SKM-1 treated with dmso at 0.1 percent for 144 hours (cell line): ENCODE results near the gene TMEM125.

Experiments
- DNase-seq: peaks from one replicate; lab custom pipeline; 2025; ENCODE audit not compliant: unreplicated experiment; lab: John Stamatoyannopoulos, UW

The TMEM125 gene

DNA sequence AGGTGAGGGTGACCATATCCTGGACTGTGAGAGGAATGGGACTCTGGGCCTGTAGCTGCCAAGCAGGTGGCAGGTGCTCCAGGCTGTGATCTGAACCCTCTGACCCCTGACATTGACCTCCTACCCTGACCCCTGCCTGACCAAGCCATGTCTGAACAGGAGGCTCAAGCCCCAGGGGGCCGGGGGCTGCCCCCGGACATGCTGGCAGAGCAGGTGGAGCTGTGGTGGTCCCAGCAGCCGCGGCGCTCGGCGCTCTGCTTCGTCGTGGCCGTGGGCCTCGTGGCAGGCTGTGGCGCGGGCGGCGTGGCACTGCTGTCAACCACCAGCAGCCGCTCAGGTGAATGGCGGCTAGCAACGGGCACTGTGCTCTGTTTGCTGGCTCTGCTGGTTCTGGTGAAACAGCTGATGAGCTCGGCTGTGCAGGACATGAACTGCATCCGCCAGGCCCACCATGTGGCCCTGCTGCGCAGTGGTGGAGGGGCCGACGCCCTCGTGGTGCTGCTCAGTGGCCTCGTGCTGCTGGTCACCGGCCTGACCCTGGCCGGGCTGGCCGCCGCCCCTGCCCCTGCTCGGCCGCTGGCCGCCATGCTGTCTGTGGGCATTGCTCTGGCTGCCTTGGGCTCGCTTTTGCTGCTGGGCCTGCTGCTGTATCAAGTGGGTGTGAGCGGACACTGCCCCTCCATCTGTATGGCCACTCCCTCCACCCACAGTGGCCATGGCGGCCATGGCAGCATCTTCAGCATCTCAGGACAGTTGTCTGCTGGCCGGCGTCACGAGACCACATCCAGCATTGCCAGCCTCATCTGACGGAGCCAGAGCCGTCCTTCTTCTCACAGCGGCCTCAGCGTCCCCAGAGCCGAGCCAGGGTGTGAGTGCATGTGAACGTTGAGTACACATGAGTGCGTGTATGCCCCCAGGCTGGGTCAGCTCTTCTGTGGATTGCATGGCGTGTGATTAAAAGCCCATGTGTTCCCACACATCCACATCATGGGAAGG, 3.1 kb downstream of the TMEM125 start:
- no peak for DNase-seq

- DNase-seq, result no peak
These were observed 3.9 kb downstream of the TMEM125 start for GRCh38 chr1:43273708-43274107.

DNA sequence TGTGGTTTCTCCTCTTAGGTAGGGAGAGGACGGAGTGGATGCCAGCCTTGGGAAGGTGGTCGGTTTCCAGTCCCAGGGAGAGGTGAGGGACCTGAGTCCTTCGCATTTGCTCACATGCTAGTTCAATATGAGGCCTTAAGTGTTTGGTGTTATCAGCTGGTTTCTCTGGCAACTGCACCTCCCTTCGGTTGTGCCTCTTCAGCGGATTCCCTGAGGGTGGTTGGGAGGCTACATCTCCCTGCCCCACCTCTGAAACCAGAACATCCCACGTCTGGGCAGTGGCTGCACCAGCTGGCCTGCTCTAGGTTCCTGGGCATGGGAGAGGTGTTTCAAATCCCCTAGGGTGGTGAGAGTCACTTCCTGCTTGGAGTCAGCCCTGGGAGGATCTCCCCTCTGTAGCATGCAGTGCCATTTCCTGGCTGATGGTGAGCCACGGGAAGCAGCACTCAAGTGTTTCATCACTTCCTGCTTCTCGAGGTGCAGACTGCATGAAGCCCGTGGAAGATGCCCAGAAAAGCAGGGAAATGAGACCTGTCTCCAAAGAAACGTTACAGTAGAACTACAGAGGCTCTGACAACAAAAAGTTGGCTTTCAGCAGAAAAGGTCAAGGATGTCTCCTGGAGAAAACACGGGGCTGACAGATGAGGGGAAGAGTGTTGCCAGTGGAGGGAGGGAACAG, 4.5 kb downstream of the TMEM125 start:
- peak; percentile 70 for DNase-seq

DNA sequence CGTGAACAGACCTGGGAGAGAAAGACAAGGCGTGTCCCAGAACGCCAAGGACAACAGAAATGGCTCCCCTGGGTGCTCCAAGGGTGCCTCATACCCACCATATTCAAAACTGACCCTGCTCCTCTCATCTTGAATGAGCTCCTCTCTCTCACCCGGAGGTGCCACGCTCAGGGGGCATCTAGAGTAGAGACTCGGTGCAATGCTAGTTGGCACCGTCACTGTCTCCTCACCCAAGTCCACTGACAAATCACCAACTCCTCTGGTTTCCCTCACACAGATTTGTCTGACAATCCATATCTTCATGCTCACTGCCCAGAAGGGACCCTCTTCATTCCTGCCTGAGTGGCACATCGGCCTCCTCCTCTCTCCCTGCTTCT, 5.0 kb downstream of the TMEM125 start:
- no peak for DNase-seq

DNA sequence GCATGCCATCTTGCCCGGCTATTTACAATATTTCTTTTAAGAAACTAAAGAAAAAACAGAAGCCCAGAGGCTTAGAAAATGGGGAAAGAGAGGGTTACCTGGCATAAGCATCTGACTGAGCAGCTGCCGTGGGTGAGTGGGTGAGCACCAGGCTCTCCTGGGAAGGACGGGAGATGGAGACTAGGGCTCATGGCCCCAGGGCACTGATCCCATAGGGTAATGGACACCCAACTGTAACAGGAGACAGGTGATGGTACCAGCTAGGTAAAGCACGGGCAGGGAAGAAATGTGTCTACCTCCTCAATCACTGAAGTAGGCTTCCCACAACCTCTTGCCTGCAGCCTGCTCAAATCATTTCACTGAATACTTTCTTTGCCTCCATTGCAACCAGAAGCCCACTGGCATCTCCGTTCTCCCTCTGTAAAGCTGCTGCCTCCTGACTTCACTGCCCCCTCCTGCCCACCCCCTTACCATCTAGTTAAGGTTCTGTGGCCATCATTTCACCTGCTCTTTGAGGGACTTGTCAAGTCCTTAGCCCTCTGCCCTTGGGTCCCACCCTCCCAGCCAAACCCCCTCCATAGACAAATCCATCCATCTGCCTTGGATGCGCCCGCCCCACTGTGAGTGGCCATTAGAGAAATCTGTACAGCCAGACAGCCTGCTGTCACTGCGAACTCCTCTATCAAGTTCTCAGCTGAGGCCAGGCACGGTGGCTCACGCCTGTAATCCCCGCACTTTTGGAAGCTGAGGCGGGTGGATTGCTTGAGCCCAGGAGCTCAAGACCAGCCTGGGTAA, 6.2 kb downstream of the TMEM125 start:
- DNase-seq, result no peak

DNA sequence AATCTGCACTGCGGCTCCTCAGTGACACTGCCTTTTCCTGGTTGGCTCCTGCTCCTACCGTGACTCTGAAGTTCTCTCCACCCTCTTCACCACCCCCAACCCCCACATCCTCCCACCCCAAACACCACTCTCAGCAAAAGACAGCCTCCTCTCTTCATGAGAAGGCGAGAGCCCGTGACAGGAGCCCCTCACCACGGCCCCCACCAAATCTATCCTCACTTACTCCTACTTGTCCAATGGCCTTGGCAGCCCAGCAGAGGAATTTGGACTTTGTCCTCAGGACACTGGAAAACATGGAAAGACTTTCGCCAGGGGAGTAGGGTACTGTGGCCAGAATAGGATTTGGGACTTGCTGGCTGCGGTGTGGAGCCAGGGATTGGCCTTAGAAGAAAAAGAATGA, 6.9 kb downstream of the TMEM125 start:
- DNase-seq, result no peak

DNA sequence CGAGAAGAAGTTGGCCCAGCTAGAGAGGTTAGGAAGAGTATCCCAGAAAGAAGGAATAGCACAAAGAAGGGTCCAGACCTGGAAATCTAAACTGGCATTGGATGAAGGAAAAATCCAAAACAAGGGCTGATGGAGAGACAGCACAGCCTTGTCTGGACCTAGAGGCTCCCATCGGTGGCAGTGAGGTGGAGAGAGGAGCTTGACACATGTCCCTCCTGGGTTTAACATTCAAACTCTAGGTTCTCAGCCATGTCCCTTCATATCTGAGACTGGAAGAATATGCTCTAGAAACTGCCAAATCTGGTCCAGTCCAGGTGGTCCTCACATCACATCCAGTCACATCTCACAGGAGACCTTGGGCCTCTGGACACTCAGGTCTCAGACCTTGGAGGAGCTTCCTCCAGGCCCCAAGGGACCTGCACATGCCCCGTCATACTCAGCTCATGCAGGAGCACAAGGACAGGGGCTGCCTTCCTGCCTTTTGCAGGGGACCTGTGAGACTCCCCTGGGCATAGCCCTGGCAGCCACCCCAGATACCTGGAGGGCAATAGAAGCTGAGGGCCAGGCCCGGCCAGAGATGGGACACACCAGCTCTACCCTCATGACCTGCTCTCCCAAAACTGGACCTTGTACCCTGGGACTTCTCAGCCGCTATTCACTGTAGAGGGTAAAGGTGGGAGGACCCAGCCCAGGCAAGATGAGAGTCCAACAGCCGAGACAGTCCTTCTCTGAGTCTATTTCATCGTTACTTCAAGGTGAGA, 7.5 kb downstream of the TMEM125 start:
- no peak for DNase-seq

- no peak for DNase-seq
These were observed 9.4 kb downstream of the TMEM125 start for GRCh38 chr1:43279161-43279560.

DNA sequence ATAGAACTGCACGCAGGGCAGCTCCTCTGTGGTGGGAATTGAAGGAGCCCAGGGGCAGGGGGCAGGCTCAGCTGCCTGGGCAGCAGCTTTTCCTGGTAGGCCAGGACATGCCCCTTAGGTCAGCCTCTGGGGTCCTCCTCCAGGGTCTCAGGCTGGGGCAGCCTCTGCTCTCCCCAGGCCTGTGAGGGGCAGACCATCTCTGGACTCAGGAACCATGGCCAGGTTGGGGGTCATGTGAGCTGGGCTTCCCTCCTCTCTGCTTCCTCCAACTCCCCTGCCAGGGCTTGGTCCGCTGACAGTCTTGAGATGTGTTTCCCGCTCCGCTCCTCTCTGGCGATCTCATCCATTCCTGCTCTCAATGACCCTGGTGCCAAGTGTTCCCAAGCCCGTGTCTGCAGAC, 9.9 kb downstream of the TMEM125 start:
- no peak for DNase-seq

DNA sequence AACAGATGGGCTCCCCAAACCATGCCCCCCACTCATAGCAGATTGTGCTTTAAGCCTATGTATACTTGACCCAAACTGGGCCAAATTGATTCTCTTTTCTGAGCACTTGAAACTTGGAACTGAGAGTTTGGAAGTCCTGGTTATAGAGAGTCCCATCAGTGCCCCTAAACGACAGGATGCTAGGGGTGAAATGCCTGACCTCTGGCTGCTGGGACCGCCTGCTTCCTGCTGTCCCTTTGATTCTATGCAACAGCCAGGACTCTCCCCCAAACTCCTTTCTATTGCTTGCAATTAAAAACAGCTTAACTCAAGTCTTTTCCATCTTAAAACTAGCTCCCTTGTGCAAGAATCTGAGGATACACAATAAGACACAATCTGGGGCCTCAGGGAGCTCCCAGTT, 10.9 kb downstream of the TMEM125 start:
- DNase-seq, result no peak

GRCh38 chr1:43282220-43283195, 12.7 kb downstream of the TMEM125 start:
- no peak for DNase-seq

- no peak for DNase-seq
These were observed 14.3 kb downstream of the TMEM125 start for GRCh38 chr1:43284065-43284464.

DNA sequence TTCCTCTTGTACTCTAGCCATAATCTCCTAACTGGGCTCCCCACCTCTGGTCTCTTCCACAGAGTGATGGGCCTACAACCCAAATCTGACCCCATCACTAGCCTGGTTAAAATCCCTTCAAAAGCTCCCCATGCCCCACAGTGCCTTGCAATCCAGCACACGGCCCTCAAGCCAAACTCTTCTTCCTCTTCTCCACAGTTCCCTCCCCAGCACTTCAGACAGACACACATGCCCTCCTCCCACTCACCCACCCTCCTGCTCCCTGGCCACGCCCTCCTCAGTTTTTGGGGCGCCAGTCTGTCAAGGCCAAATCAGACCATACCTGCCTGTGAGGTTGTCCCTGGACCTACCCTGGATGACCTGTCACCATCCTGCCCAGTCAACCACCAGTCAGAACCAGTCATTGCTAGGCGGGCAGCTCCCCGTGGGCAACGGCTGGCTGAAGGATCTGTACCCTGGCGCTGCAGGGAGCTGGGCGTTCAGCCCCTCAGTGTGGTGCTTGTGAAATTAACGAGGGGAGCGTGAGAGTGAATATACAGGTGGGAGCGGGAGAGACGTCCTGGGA, 14.8 kb downstream of the TMEM125 start:
- DNase-seq, result no peak

DNA sequence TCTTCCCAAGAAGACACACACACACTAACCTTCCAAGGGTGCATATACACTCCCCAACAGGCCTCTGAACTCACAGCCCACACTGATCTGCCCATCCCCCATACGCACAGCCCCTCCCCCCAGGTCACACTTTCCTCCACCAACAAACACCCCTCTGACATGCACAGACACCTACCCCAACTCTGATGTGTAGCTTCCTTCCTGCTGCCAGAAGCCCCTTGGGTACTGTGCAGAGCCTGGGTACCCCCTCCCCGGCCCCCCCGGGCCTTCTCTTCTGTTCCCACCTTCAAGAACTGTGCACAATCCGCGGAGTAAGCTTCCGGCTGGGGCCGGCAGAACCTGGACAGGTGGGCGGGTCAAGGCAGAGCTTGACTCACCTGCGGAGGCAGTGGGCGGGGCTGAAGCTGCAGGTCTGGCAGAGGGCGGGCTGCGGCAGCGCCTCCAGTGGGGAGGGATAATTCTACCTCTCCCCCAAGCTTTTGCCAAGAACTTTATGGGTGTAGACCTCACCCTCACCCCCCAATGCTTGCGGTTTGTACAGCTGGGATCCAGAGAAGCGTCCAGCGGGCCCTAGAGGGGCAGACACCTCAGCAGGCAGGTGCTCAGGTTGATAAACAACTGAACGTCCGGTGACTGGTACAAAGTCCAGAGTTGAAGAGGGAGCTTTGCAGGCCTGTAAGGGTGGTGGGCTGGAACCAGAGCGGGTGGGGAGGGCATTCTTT, 15.6 kb downstream of the TMEM125 start, which contains the start of gene C1orf210:
TSS of gene C1orf210 (minus strand) at position 313 of the 722 bp plus-strand sequence. CDS start 2,311 bp downstream, outside the sequence.
- DNase-seq, result no peak

GRCh38 chr1:43286115-43286514, 16.3 kb downstream of the TMEM125 start:
- DNase-seq, result no peak

- DNase-seq, result no peak
These were observed 16.8 kb downstream of the TMEM125 start for GRCh38 chr1:43286533-43286932.

DNA sequence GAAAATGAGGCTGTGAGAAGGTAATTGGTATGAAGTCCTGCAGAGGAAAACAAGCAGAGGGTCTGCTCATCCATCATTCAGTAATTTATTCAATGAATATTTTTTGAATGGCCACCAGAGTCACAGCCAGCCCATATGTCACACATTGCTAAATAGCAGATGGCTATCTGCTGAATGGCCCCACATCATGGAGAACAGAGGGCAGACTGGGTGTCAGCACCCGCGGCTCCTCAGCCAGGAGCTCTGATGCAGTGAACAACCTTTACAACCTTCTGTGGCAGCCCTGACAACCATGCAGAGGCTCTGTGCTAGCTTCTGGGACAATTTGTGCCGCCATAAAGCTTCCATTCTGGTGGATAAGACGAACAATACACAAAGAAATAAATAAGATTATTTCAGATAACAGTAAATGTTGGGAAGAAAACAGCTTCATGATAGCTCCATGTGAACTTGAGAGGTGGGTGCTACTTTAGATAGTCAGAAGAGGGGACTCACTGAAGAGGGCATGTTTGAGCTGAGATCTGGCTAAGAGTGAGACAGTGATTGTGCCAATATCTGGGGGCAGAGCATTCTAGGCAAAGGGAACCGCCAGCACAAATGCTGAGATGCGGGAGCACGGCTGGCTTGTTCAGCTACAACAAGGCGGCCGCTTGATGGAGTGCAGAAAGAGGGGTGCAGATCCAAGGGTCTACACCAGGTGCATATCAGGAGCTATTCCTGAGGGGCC, 18.4 kb downstream of the TMEM125 start:
- DNase-seq, result no peak
